Brain microvascular endothelial cell (primary cell): ENCODE data around the gene CRACR2A.

Experiments
- DNase-seq: peaks from one replicate; pipeline ENCODE4 v3.0.0-alpha.2; 2020
- H3K27ac ChIP-seq: fragments of 250-450 bp; sonication (Bioruptor Pico); 2 replicates; pipeline ENCODE4 v1.5.1; 2020; ENCODE audit warnings: mild to moderate bottlenecking, moderate library complexity
- H3K27me3 ChIP-seq: fragments of 250-450 bp; sonication (Bioruptor Pico); replicated peaks from 2 replicates; pipeline ENCODE4 v1.5.1; 2020; ENCODE audit warnings: mild to moderate bottlenecking
- H3K36me3 ChIP-seq: fragments of 250-450 bp; sonication (Bioruptor Pico); replicated peaks from 2 replicates; pipeline ENCODE4 v1.5.1; 2020; ENCODE audit warnings: mild to moderate bottlenecking
- H3K4me3 ChIP-seq: 2 replicates; pipeline ENCODE4 v1.5.1; 2011; ENCODE audit warnings: low read depth, mild to moderate bottlenecking, control low read depth, low read length, moderate library complexity
- in situ Hi-C: cut with HindIII; loops from 2 replicates; pipeline ENCODE4 v1.10.0; 2017; ENCODE audit warnings: low sequenced_read_pairs, low pct_ligation_motif_present
- TF ChIP-seq, protein P1 (sequence below): IDR thresholded peaks from 2 replicates; pipeline ENCODE4 v1.5.1; 2011; ENCODE audit warnings: low read depth, mild to moderate bottlenecking, moderate library complexity, low read length, control low read depth, inconsistent platforms; ENCODE audit errors: missing control alignments

CRACR2A gene

DNA sequence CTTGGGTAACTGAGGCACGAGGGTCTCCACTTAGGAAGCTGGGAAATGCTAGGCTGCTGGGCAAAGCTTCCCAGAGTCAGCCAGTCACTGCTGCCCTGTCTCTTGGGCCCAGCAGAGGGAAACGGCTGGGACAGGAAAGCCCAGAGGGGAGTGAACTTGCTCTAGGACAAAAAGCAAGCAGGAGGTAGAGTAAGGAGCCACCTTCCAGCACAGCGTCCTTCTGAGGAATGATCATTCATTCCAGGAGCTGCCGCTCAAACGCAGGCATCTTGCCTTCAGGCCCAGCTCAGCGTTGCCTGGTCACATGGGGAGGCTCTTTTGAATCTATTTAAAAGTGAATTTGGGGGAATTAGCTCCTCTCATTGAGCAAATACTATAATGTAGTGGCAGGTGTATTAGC, 118.6 kb downstream of the CRACR2A start:
- H3K27me3 ChIP-seq: no peaks in the 10 kb centered on the region
- TF ChIP-seq, protein P1, sequence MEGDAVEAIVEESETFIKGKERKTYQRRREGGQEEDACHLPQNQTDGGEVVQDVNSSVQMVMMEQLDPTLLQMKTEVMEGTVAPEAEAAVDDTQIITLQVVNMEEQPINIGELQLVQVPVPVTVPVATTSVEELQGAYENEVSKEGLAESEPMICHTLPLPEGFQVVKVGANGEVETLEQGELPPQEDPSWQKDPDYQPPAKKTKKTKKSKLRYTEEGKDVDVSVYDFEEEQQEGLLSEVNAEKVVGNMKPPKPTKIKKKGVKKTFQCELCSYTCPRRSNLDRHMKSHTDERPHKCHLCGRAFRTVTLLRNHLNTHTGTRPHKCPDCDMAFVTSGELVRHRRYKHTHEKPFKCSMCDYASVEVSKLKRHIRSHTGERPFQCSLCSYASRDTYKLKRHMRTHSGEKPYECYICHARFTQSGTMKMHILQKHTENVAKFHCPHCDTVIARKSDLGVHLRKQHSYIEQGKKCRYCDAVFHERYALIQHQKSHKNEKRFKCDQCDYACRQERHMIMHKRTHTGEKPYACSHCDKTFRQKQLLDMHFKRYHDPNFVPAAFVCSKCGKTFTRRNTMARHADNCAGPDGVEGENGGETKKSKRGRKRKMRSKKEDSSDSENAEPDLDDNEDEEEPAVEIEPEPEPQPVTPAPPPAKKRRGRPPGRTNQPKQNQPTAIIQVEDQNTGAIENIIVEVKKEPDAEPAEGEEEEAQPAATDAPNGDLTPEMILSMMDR: no peak
- H3K4me3 ChIP-seq: no peak overlapping the region
- in situ Hi-C loops: no loop called here
- DNase-seq: no peak
- H3K27ac ChIP-seq: no peak overlapping the region
- no peaks in the 10 kb centered on the region for H3K36me3 ChIP-seq

DNA sequence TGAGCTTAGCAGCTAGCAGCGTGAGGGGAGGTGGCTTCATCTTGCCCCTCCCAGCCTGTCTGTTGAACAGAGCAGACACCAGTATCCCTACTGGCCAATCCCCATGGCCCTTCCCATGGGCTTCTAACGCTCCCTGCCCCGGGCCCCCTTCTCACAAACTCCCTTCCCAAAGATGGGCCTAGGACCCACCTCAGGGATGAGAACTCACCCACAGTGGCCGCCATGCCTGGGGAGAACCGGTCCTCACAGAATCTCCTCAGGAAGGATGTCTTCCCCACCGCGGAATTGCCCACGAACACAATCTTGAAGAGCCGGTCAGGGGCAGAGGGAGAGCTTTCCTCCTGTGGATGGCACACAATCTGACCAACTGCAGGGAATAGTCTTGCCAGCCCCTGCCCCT, 119.5 kb downstream of the CRACR2A start:
- TF ChIP-seq, protein P1: no peak
- in situ Hi-C loops: no loop called here
- Histone ChIP-seq H3K27me3 (no peaks in the 10 kb centered on the region), H3K4me3 (no peak overlapping the region), H3K36me3 (no peaks in the 10 kb centered on the region), H3K27ac (no peak overlapping the region)
- DNase-seq: no peak

DNA sequence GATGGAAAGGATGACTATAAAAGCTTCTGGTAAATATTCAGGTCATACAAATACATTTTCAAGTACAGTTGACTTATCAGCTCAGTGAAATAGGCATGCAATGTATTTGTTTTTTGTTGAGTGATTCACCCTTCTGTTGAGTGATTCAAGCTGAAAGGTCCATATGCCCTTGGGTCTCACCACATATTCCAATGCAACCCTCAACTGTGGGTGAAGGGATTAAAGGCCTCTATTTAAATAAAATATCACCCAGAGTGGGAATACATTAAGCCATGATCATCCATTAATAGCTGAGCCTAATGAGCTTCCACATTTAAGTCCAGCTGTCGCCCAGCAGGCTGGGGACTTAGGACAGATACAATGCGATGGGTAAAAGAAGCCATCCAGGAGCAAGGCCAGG, 120.2 kb downstream of the CRACR2A start:
- in situ Hi-C loops: no loop called here
- no peak overlapping the region for H3K27ac ChIP-seq
- no peak overlapping the region for H3K4me3 ChIP-seq
- DNase-seq: no peak
- H3K36me3 ChIP-seq: no peaks in the 10 kb centered on the region
- no peaks in the 10 kb centered on the region for H3K27me3 ChIP-seq
- TF ChIP-seq, protein P1: no peak

DNA sequence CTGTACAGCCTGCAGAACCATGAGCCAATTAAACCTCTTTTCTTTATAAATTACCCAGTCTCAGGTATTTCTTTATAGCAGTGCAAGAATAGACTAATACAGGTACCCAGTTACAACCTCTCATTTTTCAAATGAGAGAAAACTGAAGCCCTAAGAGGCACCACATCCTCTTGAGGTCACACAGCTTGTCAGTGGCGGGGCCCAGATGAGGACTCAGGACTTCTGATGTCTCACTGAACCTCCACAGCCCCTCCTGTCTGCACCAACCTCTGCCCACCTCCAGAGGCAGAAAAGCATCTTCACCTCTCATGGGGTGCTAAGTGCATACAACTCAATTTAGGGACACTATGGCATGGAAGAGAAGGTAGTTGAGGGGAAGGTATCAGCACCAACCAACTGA, 120.7 kb downstream of the CRACR2A start:
- Histone ChIP-seq H3K4me3 (no peak overlapping the region), H3K27me3 (no peaks in the 10 kb centered on the region), H3K36me3 (no peaks in the 10 kb centered on the region), H3K27ac (no peak overlapping the region)
- DNase-seq: no peak
- in situ Hi-C loops: no loop called here
- TF ChIP-seq, protein P1: no peak

DNA sequence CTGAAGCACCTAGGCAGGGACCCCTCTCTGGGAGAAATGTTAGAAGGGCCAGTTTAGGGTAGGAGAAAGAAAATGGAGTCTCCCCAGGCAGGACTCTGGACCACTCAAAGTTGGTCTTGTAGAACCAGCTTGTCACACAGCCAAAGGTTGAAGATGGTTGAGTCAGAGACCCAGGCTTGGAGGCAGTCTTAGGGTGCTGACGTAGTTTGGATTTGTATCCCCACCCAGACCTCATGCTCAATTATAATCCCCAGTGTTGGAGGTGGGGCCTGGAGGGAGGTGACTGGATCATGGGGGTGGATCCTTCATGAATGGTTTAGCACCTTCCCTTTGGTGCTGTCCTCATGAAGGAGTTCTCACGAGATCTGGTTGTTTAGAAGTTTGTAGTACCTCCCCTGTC, 121.2 kb downstream of the CRACR2A start:
- TF ChIP-seq, protein P1: no peak
- H3K36me3 ChIP-seq: no peaks in the 10 kb centered on the region

DNA sequence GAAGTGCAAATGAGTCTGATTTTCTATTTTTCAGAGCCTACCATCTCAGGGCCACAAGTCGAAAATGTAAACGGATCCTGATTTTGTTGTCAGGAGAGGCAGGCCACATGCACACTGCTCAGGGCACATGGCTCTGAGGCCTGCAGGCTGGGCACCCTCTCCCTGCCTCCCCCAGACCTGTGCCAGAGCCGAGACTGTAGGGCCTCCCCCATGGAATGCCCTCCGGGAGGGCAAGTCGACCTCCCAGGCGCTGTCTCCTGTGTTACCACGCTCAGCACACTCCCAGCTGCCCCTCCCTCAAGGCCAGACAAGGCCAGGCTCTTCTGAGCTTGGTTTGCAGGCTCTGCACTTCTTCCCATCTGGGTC, 121.7 kb downstream of the CRACR2A start:
- H3K27me3 ChIP-seq: no peaks in the 10 kb centered on the region
- TF ChIP-seq, protein P1: no peak
- H3K27ac ChIP-seq: no peak overlapping the region
- in situ Hi-C loops: no loop called here
- H3K4me3 ChIP-seq: no peak overlapping the region
- no peaks in the 10 kb centered on the region for H3K36me3 ChIP-seq
- no peak for DNase-seq

More for the DNA sequence above, 121.2 kb downstream of the CRACR2A start:
- H3K4me3 ChIP-seq: no peak overlapping the region
- no peak overlapping the region for H3K27ac ChIP-seq
- H3K27me3 ChIP-seq: no peaks in the 10 kb centered on the region
- in situ Hi-C loops: no loop called here
- DNase-seq: no peak
